Stimulated activated CD4-positive, alpha-beta T cell treated with anti-CD3 and anti-CD28 coated beads, Interleukin-15, amount 100 ng/mL, for 1 hour (primary cell): Measurements from ENCODE around the gene PPP6R2.
"Not testable (repeated sequence)": the region's sequence is repeated elsewhere in the genome, so short reads cannot be mapped to it uniquely, and the experiment has no call there.

ENCODE experiments used
- DNase-seq, 2 donors: peaks; one replicate each; pipeline ENCODE4 v3.0.0-alpha.2; 2020; ENCODE audit warnings: low read depth in 1 of 2, low spot score in 1 of 2

Gene PPP6R2

DNA sequence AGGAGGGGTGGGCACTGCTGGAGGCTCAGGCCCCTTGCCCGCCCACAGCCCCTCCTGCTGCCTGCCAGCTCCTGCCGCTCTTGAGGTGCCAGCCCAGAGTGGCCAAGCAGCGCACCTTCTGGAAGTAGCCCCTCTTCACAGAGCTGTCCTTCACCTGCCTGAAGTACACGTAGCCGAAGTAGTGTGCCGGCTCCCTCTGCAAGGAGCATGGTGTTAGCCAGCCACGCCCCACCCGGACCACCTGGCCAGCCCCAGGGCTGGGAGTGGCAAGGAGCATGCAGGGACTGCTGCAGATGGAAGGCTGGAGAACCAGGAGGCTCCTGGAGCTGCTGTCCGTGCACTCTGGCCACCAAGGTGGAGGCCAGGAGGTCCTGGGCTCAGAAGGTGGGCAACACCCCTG, 25.9 kb upstream of the PPP6R2 start:
- DNase-seq = no peak

DNA sequence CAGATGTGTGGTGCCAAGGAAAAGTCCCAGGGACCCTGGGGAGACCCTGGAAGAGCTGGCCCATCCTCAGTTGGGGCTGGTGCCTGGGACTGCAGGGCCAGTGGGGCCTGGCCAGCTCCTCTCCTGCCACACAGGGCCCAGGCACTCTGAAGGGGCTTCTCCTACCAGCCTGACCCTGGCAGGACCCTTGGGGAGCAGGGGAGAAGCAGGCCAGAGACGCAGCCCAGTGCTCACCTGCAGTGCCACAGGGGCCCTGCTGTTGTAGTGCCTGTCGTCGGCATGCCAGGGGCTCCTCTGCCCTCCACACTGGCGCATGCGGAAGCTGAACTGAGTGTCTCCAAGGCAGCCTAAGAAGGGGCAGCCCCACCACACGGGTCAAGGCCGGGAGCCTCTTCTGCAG, 25.5 kb upstream of the PPP6R2 start:
- no peak for DNase-seq

DNA sequence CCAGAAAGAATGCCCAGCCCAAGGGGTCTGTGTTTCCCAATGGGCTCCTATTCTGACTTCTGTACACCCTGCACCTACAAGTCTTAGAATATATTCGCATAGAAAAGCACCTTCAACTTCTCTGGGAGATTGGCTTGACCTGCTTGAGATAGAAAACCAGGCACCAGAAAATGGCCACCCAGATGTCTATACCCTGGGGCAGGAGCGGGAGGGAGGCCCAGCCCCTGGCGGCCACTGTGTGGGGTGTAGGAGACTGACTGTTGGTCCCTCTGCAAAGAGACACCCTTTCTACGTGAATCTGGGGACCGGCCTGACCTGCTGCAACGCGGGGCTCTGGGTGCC, 24.8 kb upstream of the PPP6R2 start:
- no peak for DNase-seq

DNA sequence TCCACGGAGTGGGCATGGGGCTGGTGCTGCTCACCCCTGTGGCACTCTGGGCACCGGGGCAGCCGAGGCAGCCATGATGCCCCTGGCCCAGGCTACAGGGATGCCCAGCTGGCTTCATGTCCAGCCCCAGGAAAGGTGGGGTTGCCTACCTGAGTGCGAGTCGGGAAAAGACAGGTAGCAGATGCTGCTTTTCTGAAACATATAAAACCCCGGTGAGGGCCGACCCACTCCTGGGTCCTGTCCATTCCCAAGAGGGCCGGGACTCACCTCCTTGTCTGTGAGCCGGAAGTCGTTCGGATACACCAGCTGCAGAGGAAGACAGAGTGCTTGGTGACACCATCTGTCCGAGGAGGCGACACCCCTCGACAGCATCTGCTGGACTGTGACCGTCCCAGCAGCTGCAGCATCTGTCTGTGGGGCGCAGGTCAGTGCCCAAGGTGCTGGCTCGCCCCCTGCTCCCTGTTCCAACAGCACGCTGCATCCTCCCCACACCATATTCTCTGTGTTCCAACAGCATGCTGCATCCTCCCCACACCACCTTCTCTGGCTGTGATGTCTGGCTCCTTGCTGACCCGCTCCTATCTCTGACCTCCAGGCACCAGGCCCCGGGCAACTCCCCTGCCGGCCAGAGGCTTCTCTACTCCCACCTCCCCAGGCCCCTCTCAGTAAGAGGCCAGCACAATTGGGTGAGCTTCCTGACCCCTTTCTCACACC, 24.3 kb upstream of the PPP6R2 start:
- DNase-seq = no peak

DNA sequence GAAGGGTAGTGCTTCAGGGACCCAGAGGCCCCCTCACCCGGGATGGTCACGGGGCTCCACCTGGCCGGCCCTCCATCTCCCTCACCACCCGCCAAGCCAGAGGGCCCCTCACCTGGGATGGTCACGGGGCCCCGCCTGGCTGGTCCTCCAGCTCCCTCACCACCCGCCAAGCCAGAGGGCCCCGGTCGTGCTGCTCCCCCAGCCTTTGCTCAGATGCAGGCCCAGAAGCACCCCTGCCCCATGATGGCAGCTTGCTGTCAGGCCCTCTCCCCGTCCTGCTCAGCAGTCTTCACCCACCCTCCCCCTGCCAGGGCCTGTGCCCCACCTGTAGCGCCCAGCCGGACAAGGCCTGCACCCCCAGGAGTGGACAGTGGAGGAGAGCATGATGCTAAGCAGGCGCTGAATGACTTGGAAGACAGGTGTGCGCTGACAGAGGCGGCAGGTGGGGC, 23.6 kb upstream of the PPP6R2 start:
- DNase-seq = no peak

DNA sequence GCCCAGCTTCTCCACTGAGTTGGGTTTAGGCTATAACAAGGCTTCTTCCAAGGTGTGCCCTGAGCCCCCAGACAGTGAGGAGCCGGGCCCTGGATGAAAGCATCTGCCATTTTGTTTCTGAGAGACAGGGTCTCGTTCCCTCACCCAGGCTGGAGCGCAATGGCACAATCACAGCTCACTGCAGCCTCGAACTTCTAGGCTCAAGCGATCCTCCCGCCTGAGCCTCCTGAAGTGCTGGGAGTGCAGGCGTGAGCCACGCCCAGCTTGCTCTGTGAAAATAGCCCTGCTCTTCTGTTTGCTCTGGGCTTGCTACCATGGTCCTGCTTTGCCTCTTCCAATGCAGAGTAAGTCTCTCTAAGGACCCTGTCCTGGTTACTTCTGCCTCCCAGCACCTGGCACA, 23.0 kb upstream of the PPP6R2 start:
- no peak for DNase-seq

DNA sequence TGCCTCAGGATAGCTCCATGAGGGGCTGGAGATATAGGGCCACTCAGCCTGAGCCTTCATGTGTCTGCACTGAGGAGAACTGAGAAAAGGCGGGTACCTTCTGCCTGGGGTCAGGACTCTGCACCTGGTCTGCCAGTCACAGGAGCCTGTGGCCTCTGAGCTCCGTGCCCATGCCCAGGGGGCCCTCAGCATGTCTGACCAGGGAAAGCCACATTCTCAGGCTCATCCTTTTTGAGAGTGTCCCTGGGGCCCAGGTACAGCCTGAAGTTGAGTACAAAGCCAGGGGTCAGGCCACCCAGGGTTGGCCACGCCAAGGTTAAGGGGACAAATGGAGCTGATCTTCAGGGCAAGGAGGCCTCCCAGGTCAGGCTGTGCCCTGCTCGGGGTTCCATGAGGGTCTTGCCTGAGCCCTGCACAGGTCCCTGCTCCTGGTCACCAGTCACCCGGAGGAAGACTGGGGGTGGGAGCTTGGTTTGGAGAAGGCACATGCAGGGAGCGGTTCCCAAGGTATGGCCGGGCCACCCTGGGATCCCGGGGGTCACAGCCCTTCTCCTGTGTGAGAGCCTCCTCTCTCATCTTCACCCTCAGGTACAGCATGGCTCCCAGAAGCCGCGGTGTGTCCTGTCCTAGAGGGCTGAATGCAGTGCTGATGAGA, 22.3 kb upstream of the PPP6R2 start:
- DNase-seq = no peak

DNA sequence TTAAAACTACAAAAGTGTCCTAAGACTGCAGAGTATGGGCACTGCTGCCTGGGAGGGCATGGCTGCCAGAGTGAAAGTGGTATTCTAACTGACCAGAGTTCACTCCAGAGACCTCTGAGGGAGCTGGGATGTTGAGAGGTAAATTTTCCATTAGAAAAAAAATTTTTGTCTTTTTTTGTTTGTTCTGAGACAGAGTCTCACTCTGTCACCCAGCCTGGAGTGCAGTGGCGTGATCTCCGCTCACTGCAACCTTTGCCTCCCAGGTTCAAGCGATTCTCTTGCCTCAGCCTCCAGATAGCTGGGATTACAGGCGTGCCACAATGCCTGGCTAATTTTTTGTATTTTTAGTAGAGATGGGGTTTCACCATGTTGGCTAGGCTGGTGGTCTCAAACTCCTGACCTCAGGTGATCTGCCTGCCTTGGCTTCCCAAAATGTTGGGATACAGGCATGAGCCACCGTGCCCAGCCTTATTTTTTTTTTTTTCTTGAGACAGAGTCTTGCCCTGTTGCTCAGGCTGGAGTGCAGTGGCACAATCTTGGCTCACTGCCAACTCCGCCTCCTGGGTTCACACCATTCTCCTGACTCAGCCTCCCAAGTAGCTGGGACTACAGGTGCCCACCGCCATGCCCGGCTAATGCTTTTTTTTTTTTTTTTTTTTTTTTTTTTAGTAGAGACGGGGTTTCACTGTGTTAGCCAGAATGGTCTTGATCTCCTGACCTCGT, 20.6 kb upstream of the PPP6R2 start:
- not testable (repeated sequence) for DNase-seq

DNA sequence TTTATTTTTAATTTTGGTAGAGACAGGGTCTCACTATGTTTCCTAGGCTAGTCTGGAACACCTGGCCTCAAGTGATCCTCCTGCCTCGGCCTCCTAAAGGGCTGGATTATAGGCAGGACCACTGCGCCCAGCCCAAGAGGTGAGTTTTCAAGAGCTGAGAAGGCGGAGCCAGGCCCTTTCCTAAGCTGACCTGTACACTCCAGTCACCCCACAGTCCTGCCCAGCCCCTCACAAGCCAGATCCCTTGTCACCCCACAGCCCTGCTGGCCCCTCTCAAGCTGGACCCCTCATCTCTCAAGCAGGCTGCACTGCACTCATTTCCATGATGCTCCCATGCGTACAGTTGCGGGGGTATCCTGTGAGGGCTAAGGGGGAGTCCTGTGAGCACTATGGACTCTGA, 19.2 kb upstream of the PPP6R2 start:
- no peak for DNase-seq

DNA sequence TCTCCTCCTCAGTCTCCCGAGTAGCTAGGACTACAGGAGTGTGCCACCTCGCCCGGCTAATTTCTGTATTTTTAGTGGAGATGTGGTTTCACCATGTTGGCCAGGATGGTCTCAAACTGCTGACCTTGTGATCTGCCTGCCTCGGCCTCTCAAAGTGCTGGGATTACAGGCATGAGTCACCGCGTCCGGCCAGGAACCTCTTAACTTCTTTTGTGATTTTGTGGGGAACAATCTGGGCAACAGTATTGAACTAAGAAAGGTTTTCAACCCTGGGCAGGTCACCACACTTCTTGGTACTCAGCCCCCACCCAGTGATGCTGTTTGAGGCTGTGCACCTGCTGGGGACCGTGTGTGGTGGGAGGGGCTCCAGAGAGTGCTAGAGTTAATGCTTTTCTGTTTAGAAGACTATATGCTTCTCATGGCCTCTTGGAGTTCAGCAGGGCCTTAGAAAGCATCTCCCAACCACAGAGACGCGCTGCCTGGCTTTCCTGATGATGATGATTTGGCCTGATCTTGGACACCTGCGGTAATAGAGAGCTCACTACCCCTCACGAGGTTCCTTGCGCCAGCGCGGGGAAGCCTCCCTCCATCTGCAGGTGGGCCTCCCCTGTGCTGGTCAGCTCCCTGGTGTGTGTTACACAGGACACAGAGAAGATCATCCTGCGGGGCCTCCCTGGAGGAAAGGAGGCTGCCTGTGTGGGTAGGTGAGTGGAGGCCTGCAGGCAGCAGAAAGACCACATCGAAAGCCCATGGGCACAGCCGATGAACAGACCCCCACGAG, 17.5 kb upstream of the PPP6R2 start:
- DNase-seq = no peak

DNA sequence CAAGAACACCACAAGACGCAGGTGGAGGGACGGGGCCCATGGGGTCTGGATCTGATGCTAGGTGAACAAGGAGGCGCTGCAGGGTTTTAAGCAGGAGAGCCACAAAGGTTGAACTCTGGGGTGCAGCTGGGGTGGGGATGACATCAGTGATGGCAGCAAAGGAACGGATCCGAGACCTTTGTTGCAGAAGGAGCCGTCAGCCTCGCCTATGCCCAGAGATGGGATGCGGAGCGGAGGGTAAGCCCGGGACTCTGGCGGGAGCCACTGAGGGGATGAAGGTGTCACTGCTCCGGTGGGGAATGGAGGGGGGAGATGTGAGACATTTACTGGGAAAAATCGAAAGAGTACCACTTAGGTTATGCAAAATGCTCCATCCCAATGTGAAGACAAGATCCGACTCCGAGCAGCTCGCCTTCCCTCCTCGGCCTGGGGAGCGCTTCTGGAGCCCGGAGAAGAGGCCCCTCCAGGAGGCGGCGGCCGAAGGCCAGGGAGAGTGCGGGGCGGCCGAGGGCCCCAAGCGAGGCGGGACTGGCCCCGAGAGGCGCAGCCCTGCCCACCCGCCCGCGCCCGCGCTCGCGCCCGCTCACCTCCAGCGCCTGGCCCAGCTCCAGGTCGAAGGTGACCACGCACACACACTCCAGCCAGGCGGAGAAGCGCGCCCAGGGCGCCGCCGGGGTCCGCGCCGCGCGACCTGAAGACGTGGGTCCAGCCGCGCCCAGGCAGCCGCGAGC, 16.7 kb upstream of the PPP6R2 start:
- DNase-seq = no peak

DNA sequence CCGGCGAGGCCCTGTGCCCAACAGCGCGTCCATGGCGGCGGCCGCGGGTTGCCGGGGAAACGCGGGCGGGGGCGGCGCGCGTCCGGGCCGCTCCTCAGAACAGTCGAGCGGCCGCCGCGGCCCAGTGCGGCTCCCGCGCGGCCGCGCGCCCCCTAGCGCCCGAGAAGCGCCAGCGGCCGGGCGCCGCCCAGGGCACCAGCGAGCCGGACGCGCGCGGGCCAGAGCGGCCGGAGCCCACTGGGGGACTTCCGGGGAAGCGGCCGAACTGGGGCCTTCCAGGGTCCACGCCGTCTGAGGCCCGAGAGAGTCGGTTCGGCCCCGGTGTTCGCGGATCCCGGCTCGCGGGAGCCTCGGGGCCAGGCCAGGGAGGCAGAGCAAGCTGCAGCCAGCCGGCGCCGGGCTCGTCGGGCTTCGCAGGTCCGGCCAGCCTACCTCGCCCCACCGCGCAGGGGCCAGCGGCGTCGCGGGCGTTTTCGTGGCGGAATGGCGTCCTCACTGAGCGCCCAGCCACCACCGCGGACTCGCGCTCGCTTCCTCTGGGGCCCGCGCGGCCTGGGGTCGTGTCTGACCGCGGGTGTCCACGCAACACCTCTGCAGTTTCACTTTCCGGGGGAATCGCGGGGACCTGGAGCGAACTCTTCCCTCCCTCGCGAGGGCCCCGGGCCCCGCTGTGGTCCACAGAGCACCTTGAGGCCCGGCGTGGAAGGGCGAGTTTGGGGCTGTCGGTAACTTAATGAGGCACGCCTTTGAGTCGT, 16.0 kb upstream of the PPP6R2 start, which contains the start of gene DENND6B:
TSS of gene DENND6B (minus strand) at position 57 of the 755 bp plus-strand sequence. CDS start at position 33, 24 bp downstream.
- peak; percentile 34 to 64 for DNase-seq

DNA sequence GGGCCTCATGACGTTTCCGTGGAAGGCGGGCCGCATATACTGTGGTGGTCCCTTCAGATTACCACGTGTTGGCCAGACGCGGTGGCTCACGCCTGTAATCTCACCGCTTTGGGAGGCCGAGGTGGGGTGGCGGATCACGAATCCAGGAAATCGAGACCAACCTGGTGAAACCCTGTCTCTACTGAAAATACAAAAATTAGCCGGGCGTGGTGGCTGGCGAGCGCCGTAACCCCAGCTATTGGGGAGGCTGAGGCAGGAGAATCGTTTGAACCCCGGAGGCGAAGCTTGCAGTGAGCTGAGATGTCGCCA, 15.5 kb upstream of the PPP6R2 start:
- DNase-seq = no peak

DNA sequence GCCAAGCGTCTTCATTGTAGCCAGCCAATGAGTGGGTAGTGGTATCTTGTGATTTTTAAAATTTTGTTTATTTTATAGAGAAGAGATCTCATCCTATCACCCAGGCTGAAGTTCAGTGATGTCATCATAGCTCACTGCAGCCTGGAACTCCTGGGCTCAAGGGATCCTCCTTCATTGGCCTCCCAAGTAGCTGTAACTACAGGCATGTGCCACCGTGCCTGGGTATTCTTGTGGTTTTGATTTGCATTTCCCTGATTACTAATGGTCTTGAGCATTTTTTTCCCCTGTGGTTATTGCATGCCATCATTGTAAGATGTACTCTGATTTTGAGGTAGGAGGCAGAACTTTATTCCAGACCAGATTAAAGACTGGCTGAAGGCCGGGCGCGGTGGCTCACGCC, 13.9 kb upstream of the PPP6R2 start:
- no peak for DNase-seq

DNA sequence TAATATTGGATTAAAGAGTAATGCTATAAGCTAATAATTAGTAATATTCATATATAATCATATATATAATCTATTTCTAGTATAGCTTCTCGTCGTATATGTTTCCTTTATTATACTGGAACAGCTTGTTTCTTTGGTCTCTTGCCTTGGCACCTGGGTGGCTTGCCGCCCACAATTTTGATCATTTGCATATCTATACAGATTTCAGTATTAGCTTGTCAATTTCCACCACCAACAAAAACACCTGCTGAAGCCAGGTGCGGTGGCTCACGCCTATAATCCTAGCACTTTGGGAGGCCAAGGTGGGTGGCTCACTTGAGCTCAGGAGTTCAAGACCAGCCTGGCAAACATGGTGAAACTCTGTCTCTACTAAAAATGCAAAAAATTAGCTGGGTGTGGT, 8.7 kb upstream of the PPP6R2 start:
- DNase-seq = not testable (repeated sequence)

DNA sequence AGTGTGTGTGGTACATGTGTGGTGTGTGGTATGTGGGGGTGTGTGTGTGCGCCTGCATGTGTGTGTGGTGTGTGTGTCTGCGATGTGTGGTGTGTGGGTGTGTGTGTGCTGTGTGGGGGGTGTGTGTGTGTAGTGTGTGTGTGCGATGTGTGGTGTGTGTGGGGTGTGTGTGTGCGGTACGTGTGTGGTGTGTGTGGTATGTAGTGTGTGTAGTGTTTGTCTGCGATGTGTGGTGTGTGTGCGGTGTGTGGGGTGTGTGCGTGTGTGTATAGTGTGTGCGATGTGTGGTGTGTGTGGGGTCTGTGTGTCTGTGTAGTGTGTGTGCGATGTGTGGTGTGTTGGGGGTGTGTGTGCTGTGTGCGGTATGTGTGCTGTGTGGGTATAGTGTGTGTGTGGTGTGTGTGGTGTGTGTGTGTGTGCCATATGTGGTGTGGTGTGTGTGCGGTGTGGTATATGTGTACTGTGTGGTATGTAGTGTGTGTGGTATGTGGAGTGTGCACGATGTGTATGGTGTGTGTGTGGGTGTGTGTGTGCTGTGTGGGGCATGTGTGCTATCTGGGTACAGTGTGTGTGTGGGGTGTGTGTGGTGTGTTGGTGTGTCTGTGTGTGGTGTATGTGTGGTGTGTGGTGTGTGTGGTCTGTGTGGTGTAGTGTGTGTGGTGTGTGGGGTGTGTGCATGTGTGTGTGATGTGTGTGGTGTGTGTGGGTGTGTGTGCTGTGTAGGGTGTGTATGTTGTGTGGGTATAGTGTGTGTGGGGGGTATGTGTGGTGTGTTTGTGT, 5.7 kb upstream of the PPP6R2 start:
- DNase-seq = no peak

DNA sequence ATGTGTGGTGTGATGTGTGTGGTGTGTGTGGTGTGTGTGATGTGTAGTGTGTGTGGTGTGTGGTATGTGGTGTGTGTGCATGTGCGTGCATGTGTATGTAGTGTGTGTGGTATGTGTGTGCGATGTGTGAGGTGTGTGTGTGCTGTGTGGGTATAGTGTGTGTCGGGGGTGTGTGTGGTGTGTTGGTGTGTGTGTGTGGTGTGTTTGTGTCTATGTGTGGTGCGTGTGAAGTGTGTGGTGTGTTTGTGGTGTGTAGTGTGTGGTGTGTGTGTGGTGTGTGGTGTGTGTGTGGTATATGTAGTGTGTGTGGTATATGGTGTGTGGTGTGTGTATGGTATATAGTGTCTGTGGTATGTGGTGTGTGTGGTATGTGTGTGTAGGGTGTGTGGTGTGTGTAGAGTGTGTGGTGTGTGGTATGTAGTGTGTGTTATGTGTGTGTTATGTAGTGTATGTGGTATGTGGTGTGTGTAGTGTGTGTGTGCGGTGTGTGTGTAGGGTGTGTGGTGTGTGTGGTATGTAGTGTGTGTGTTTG, 5.0 kb upstream of the PPP6R2 start:
- DNase-seq = no peak

DNA sequence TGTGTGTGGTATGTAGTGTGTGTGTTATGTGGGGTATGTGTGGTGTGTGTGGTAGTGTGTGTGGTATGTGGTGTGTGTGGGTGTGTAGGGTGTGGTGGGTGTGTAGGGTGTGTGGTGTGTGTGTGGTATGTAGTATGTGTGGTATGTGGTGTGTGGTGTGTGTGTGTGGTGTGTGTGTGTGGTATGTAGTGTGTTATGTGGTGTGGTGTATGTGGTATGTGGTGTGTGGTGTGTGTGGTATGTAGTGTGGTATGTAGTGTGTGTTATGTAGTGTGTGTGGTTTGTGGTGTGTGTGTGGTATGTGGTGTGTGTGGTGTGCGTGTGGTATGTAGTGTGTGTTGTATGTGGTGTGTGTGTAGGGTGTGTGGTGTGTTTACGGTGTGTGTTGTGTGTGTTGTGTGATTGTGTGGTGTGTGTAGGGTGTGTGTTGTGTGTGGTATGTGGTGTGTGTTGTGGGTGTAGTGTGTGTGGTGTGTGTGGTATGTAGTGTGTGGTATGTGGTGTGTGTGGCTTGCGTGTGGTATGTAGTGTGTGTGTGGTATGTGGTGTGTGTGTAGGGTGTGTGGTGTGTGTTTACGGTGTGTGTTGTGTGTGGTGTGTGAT, 4.2 kb upstream of the PPP6R2 start:
- DNase-seq = no peak
